Bone marrow (tissue), 2 donors: ENCODE results near the gene REC8.
"Not testable (repeated sequence)": the region's sequence is repeated elsewhere in the genome, so short reads cannot be mapped to it uniquely, and the experiment has no call there.

Experiments used
- DNase-seq, 2 donors: peaks; one replicate each; lab custom pipeline; 2025; lab: John Stamatoyannopoulos, UW

The REC8 gene

DNA sequence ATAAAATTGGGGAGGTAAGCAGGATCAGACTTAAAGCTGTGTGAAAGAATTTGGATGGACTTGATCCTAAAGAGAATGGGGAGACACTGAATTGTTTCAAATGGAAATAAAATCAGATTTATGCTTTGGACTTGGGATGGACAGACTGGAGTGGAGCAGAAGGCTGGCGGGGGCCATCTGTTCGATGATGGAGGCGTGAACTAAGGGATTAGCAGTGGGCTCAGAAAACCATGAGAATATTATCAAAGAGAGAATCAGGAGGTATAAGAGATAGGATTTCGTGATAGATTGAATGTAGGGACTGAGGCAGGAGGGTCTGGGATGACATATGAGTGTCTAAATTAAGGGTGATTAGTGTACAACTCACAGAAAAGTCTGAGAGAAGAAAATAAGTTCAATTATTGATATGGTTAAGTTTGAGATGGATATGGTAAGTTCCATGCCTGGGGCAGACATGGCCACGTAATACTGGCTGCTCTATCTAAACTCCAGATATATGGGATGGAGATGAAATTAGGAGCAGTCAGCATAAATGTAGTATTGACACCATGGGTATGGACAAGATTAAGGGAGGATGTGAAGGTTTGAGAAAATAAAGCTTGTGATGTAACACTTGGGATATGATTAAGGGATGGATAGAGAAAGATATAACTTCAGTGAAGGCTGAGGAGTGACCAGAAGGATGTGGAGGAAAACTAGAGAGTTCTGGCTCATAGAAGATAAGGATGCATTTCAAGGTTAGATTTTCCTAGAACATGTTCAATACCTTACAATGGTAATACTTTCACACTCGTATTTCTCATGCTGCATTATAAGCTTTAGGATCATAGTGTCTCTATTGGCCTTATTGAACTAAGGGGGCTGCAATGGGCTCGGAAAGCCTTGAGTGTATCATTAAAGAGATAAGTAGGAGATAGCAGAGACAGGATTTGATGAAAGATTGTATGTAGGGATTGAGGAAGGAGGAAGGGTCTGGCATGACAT, 32.6 kb downstream of the REC8 start:
- no peak for DNase-seq

DNA sequence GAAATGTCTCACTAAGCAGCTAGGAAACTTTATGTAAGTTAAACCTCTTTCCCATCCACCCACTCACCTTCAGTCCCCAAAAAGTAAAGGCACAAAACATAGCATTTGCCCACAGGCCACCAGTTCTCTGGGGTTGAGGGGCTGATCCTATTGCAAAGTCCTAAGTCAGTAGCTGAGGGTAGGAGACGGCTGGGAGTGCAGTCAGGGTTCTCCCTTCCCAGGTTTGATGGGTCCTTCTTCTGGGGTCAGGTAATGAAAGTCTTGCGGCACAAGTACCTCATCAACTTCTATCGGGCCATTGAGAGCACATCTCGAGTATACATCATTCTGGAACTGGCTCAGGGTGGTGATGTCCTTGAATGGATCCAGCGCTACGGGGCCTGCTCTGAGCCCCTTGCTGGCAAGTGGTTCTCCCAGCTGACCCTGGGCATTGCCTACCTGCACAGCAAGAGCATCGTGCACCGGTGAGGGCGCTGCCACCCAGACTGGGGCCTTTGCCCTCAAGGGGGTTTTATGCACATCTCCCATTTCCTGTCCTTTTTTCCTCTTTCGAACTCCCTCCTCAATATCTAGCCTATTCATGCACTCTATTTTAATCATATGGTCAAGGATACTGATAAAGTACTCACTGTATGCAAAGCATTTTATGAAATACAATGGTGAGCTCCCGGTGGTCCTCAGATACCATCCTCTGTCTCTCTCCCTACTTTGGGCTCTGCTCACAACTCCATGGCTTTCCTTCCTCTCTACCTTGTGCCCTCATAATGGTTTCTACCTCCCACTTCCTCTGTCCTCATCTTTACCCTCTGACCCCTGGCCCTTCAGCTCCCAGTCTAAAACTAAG, 34.6 kb downstream of the REC8 start:
- DNase-seq: no peak

DNA sequence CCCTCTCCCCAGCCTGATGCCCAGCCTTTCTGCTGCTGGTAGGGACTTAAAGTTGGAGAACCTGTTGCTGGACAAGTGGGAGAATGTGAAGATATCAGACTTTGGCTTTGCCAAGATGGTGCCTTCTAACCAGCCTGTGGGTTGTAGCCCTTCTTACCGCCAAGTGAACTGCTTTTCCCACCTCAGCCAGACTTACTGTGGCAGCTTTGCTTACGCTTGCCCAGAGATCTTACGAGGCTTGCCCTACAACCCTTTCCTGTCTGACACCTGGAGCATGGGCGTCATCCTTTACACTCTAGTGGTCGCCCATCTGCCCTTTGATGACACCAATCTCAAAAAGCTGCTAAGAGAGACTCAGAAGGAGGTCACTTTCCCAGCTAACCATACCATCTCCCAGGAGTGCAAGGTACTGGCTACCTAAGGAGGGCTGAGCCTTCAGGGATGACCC, 35.2 kb downstream of the REC8 start:
- DNase-seq: no peak

DNA sequence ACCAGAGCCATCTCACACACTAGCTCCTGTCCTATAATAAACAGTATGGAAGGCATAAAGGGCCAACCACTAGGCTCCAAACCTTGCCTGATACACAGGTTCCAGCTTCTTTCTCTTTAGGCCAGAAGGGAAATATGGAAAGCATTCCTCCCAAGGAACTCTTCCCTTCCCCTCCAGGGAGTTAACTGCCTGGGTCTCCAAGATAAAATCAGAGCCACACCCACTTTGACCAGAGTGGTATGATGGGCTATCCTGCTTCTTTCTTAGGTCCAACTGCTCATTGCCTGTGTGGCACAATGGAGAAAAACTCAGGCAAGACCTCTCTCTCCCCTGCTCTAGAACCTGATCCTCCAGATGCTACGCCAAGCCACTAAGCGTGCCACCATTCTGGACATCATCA, 35.7 kb downstream of the REC8 start:
- DNase-seq: no peak

DNA sequence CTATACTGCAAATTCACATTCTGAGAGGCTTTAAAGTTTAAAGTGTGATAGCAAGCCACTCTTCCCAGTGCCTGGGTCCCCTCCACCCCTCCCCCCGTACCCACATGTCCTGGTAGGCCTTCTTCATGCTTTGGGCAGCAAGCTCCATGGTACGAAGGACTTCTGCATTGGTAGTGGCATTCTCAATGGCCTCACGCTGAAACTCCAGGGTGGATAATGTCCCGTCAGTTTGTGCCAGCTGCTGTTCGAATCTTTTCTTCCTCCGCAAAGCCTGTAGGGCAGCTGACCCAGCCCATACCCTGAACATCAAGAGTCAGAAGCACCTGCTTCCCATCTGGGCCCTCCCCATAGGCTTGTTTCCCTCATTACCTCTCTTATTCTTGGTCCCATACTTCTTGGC, 39.4 kb downstream of the REC8 start:
- no peak for DNase-seq

DNA sequence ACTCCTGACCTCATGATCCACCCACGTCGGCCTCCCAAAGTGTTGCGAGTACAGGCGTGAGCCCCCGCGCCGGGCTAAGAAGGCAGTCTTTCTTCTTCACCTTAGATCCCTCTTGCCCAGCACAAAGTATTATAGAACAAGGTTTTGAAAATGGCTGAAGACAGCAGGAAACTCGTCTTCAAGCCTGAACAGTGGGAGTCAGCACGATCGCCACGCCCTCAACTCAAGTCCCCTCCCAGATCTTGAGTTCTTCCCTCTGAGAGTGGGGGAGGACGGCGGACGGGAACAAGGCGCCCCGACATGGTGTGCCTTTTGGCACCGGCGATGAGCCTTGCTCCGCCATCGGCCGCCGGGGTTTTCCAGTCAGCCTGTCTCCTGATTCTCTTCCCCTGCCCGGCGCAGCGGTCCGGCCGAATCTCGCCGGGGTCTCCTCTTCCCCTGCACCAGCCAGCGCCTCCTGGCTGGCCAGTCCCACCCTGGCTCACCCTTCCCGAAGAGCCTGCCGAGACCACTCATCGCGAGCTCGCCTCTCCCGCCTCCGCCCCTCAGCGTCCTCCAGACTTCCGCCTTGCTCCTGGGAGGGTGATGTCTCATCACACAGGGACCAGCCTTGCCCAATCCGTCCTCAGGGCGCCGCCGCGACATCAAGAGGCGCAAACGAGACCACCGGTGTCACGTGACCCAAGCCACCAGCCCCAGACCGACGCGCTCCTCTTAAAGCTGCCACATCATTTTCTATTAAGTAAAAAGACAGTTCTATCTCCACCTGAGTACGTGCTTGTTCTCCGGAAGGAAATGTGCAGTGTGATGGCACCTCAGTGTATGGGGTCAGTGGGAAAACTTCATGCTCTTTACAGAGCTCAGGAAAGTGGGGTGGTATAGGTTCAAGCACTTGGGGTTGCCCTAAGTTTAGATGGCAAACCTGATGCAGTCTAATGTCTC, 41.3 kb downstream of the REC8 start, which contains the start of gene CHMP4A:
Gene CHMP4A, minus strand, starts transcription at position 565 of the 942 bp plus-strand sequence. Its CDS starts 49 bp downstream, at position 516.
- DNase-seq: peak; percentile 97 to 99

DNA sequence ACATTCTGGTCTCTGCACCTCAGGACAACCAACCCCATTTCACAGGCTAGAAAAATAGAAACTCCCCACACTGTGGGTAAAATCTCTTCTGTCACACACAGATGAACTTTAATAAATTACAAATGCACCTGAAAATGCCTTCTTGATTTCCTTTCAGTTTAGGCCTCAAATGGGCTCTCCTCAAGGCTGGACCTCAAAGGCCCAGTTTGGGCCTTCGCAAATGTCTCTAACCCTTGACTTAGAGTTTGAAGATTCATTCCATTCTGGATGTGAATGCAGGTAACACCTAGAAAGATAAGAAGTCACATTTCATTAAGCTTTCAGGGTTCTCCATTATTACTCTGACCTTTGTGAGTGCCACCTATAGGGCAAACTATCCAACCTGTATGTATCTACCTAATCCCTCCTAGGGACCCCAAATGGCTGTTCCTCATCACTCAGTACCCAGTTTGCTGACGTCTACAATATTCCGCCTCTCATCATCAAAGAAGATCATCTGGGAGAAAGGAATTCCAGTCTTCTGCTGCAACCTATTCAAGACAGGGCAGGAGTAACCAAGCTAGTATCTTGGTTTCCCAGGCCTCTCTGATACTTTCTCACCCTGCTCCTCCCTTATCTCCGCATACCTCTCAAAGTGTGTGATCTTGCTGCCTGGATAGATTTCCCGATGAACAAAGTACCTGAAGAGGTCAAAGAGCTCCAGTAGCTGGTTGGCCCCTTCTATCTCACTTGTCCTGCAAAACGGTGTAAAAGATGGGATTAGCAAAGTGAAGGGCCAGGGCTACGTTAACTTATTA, 42.2 kb downstream of the REC8 start:
- no peak for DNase-seq

DNA sequence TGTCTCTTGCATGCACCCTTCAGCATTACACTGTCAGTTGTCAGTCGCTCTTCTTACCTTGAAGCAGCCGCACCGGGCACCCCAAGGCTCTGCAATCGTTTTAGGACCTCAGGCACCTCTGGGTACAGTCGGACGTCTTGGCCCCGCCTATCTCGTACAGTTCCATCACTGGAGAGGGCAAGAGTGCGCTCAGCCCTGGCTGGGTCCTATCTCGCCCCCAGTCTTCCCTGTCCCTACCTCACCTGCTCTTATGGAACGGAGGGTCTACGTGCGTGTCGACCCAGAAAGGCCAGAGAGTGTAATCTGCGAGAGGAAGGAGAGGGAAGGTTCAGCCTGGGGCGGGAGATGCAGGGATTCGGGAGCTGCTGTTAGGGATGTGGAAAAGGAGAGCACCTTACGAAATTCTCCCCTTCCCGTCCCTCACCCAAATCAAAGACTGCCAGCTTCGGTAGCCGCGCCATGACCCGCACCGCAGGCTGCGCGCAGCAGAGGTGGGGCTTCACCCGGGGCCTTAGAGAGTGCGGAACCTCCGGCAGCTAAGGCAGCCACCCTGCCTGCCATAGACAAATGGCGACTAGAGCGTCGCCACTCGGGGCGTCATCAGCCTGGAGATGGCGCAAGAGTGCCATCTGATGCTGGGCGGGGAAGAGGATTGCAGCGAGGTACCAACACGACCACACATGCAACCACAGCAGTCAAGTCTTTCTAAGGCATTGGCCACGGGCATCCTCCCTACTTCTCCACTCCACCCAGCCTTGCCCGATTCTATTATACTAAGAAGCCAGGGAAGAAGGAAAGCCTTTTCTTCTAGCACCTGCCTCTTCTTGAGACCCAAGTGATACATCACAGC, 43.8 kb downstream of the REC8 start, which contains the start of gene MDP1:
Gene MDP1, minus strand, starts transcription at position 572 of the 850 bp plus-strand sequence. Its CDS starts 111 bp downstream, at position 461.
- peak; percentile 77 to 78 for DNase-seq

DNA sequence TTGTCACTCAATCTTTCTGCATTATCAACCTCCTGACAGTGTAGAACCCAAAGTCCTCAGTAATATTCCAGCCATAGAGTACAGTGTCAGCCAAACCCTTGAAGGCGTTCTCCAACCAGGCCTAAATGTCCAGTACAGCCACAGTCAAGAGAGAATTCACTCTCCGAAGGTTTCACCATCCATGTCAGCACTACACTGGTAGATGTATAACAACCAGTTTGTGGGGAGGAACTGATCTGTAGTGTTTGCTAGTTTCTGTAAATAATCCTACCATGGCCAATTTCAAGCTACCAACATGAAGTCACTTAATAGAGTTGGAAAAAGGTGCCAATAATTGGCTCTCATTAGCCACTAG, 44.4 kb downstream of the REC8 start:
- DNase-seq: no peak

DNA sequence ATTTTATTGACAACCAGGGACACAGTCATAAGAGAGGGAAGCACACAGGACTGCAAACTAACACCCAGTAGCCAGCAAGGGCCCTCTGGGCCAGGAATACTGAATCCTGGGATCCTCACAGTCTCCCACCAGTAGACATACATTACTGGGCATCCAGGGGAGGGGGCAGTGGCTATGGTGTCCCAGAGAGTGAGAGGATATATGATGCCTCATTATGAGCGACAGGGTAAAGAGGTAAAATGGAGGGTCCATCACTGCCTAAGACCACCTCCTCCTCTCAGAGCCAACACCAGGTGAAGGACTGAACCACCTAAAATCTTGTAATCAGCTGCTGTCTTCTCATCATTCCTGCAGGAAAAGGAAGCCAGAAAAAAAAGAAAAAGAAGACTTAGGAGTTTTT, 45.0 kb downstream of the REC8 start:
- DNase-seq: not testable (repeated sequence)

DNA sequence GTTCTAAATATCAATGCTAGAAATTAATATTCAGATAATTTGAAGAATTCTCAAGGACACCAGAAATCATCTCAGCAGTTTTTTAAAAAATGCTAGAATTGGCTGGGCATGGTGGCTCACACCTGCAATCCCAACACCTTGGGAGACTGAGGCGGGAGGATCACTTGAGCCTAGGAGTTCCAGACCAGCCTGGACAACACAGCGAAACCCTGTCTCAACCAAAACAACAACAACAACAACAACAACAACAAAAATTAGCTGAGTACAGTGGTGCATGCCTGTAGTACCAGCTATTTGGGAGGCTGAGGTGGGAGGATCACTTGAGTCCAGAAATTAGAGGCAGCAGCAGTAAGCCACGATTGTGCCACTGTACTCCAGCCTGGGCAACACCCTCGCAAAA, 47.2 kb downstream of the REC8 start:
- DNase-seq: no peak

DNA sequence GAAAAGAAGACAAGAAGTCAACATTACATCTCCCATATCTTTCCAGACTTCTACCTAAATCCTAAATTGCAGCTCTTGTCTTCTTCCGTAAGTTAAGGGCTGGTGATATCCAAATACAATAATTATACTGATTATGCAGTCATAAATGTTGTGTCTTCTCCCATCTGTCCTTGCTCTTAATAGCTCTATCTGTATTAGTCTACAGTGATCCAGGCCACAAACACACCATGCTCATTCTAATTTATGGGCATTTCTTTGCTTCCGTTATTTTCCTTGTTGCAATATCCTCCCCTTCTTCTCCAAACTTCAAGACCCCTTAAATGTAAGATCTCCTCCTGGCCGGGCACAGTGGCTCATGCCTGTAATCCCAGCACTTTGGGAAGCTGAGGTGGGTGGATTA, 47.6 kb downstream of the REC8 start:
- no peak for DNase-seq

DNA sequence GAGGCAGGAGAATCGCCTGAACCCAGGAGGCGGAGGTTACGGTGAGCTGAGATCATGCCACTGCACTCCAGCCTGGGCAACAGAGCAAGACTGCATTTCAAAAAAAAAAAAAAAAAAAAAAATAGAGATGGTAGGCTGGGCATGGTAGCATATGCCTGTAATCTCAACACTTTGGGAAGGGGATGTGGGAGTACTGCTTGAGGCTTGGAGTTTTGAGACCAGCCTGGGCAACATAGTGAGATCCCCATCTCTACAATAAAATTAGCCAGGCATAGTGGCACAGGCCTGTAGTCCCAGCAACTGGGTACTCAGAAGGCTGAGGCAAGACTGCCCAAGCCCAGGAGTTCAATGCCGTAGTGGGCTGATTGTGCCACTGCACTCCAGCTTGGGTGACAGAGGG, 51.1 kb downstream of the REC8 start:
- DNase-seq: not testable (repeated sequence)

DNA sequence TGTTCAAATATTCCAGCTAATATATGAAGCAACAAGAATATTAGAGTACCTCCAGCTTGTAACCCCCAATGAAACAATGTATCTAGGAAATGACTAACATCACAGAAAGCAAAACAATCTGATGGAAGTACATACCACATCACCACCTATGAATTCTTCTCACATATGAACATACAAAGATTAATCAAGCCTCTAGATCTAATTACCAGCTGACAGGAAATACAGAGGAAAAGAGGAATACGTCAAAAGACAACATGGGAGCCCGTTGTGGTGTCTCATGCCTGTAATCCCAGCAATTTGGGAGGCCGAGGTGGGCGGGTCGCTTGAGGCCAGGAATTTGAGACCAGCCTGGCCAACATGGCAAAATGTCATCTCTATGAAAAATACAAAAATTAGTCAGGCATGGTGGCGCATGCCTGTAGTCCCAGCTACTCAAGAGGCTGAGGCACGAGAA, 52.8 kb downstream of the REC8 start:
- DNase-seq: no peak

DNA sequence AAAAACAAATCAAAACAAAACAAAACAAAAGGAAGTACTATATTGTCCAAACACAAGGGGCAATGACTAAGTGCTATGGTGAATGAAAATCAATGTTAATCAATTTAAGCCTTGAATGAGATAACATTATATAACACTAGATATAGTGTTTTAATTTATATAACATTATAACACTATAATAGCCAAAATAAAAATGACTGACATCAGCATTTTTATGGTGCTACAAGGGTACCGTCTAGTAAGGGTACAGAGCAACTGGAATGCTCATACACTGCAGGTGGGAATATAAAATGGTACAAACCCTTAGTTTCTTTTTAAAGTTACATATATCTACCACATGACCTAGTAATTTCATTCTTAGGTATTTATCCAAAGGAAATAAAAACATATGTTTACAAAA, 54.6 kb downstream of the REC8 start:
- DNase-seq: no peak

DNA sequence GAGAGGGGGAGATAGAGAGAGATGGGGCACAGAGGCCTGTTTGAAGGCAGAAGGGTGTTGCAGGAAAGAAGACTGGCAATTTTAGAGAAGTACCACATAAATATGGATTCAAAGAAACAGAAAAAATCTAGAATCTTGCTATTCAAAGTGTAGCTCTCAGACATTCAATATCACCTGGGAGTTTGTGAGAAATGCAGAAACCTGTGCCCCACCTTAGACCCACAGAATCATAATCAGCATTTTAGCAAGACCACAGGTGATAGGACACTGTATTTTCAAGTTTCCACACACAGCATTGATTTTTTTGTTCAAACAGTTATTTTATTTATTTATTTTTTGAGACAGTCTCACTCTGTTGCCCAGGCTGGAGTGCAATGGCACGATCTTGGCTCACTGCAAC, 57.0 kb downstream of the REC8 start:
- DNase-seq: no peak
